ENCODE results near the gene GPR180.

The GPR180 gene

GRCh38 chr13:94607056-94607455 is 5.4 kb downstream of the GPR180 start:
- no peak for TF ChIP-seq CTCF (IDR thresholded peaks at IDR 0.05; ENCODE audit: insufficient read depth, low read depth, low read length, missing control alignments)
- no peak overlapping the region for H3K4me3 ChIP-seq (ENCODE audit: low read depth, low read length)
- no peak for DNase-seq (ENCODE audit: low read depth)

GRCh38 chr13:94607939-94608338 is 6.3 kb downstream of the GPR180 start:
- no peak for DNase-seq (ENCODE audit: low read depth)
- no peak for TF ChIP-seq CTCF (IDR thresholded peaks at IDR 0.05; ENCODE audit: insufficient read depth, low read depth, low read length, missing control alignments)
- no peak overlapping the region for H3K4me3 ChIP-seq (ENCODE audit: low read depth, low read length)

GRCh38 chr13:94608586-94608985 is 6.9 kb downstream of the GPR180 start:
- no peak for DNase-seq (ENCODE audit: low read depth)
- no peak overlapping the region for H3K4me3 ChIP-seq (ENCODE audit: low read depth, low read length)
- no peak for TF ChIP-seq CTCF (IDR thresholded peaks at IDR 0.05; ENCODE audit: insufficient read depth, low read depth, low read length, missing control alignments)

GRCh38 chr13:94609196-94609595 is 7.5 kb downstream of the GPR180 start:
- TF ChIP-seq CTCF (IDR thresholded peaks at IDR 0.05; ENCODE audit: insufficient read depth, low read depth, low read length, missing control alignments), result no peak
- no peak overlapping the region for H3K4me3 ChIP-seq (ENCODE audit: low read depth, low read length)
- no peak for DNase-seq (ENCODE audit: low read depth)

GRCh38 chr13:94610475-94610874 is 8.8 kb downstream of the GPR180 start:
- DNase-seq (ENCODE audit: low read depth), result no peak
- no peak for TF ChIP-seq CTCF (IDR thresholded peaks at IDR 0.05; ENCODE audit: insufficient read depth, low read depth, low read length, missing control alignments)
- H3K4me3 ChIP-seq (ENCODE audit: low read depth, low read length), result no peak overlapping the region

GRCh38 chr13:94612050-94612449 is 10.4 kb downstream of the GPR180 start:
- TF ChIP-seq CTCF (IDR thresholded peaks at IDR 0.05; ENCODE audit: insufficient read depth, low read depth, low read length, missing control alignments), result no peak
- DNase-seq (ENCODE audit: low read depth), result no peak
- H3K4me3 ChIP-seq (ENCODE audit: low read depth, low read length), result no peak overlapping the region

GRCh38 chr13:94613051-94613450 is 11.4 kb downstream of the GPR180 start:
- no peak for TF ChIP-seq CTCF (IDR thresholded peaks at IDR 0.05; ENCODE audit: insufficient read depth, low read depth, low read length, missing control alignments)
- H3K4me3 ChIP-seq (ENCODE audit: low read depth, low read length), result no peak overlapping the region
- no peak for DNase-seq (ENCODE audit: low read depth)

Measured in GM12865 (cell line).